HG02943 (cell line): ENCODE results near the gene PLA2G4E.

Source experiments
- ATAC-seq: cut with Tn5 transposase; IDR thresholded peaks from one replicate; pipeline ENCODE4 v1.9.1; 2021; ENCODE audit warnings: mild to moderate bottlenecking, low read depth, moderate library complexity; ENCODE audit not compliant: unreplicated experiment

PLA2G4E gene

DNA sequence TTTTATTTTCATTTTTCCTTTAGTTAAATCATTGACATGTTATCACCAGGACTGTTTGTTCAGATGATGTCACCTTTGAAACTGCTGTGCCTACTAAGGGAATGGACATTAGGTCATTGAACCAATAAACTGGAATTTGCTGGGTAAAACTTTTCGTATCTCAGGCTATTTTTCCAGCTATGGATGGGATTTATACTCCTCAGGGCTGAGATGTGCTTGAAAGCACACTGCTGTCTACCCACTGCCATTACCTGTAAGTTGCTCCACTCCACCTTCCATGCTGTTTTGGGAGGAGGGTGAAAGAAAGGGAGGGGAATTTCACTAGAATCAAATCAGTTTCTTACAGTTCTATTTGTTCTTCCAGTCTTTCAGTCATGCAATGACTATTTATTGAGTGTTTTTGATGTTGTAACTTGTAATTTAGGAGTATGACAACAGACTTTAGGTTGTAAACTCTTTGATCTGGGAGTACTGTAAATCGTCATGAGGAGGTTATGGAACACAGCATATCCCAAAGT, 59.8 kb downstream of the PLA2G4E start:
- ATAC-seq, result no peak

- no peak for ATAC-seq
These were observed 62.8 kb downstream of the PLA2G4E start for GRCh38 chr15:41958002-41958420.

DNA sequence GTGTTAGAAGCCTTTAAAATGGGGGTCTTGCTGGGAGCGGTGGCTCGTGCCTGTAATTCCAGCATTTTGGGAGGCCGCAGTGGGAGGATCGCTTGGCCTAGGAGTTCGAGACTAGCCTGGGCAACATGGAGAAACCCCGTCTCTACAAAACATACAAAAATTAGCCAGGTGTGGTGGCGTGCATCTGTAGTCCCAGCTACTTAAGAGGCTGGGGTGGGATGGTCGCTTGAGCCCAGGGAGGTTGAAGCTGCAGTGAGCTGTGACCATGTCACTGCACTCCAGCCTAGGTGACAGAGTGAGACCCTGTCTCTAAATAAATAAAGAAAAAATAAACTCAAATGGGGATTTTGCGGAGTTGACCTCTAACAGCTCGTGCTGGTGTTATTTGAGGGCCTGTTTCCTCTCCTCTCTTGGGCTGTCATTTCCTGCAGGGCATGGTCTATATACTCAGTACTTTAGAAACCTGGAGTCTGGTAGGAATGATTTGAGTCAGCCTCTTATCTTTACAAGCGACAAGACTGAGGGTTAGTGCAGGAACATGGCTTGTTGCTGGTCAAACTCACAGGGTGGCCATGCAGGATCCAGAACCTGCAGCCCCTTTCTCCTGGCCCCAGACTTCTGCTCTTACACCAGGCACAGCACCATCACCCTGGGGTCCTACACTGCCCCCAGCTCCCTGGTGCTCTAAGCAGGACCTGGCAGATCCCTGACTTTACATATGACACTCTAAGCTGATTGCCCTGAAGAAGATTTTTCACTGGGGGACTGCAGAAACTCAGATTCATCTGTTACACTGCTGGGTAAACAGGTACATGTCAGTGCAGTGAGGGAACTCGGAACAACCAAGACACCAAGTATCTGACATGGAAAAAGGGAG, 63.6 kb downstream of the PLA2G4E start:
- no peak for ATAC-seq

DNA sequence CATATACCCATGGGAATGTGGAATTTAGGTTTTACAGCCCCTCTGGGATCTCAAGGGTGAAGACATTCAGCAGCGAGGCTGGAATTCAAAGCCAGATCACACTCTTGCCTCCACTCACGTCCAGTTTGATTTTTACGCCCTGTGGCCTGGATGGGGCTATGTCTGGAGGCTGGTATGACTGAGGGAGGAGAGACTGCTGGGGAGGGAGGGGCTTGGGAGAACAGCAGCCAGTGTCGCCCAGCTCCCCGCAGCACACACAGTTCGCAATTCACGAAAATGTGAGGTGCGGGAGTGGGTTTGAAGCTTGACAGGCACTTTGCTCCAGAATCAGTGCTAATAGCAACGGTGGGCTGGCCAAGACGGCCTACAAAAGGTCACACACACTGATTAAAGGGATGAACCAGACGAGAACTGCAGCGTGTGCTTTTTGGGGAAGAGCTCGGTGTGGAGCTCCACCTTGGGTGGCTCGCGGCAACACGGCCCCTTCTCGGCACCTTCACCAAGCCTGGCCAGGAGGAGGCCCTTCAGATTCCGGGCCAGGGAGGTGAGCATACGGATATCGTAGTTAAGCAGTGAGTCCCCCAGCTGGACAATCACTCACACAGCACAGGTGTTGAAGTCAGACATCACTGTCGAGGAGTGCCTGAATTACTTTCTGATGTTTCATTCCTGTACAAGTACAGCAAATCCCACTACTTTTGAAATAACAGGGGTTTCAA, 64.9 kb downstream of the PLA2G4E start:
- no peak for ATAC-seq

DNA sequence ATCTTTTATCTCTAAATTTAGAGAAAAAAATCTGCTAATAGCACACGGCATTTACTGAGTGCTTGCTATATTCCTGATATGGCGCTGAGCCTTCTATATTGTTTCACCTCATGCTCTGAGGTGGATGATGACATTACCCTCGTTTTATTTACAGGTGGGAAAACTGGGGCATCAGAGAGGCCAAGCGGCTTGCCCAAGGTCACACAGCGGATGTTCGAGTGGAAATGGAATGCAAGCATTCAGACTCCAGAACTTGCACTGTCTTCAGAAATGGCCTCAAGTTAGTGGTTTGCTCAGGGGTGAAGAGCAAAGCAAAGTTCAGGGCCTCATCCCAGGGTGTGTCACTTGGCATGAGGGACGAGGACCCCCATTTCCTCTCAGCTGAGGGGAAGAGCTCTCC, 65.7 kb downstream of the PLA2G4E start:
- ATAC-seq, result no peak

GRCh38 chr15:41954036-41954435, 66.8 kb downstream of the PLA2G4E start:
- ATAC-seq, result no peak

DNA sequence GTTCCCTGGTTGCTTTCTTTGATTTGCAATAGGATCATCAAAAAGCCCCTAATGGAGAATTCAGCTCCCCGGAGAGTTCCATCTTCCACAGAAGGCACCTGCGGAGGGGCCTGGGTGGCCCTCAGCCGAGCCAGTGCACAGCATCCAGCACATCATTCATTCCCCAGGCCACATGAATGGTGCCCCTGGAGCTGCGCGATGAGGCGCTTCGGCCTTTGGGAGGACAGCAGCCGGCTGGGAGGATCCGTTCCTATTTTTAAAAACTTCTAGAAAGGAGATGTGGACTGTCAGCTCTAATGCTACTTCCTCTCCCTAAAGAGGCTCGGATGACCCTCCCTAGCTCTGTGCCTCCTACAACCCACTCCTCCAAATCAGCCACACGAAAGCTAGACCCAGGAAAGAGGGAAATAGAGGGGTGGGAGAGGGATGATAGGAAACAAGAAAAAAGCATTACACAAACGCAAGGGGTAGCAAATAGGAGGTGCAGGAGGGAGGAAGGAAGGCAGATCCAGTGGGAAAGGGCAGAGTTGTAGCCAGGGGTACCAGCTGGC, 68.8 kb downstream of the PLA2G4E start:
- no peak for ATAC-seq

- ATAC-seq, result no peak
These were observed 69.3 kb downstream of the PLA2G4E start for GRCh38 chr15:41951571-41951970.

GRCh38 chr15:41950489-41950888, 70.4 kb downstream of the PLA2G4E start:
- no peak for ATAC-seq

GRCh38 chr15:41950127-41950483, 70.7 kb downstream of the PLA2G4E start:
- no peak for ATAC-seq

DNA sequence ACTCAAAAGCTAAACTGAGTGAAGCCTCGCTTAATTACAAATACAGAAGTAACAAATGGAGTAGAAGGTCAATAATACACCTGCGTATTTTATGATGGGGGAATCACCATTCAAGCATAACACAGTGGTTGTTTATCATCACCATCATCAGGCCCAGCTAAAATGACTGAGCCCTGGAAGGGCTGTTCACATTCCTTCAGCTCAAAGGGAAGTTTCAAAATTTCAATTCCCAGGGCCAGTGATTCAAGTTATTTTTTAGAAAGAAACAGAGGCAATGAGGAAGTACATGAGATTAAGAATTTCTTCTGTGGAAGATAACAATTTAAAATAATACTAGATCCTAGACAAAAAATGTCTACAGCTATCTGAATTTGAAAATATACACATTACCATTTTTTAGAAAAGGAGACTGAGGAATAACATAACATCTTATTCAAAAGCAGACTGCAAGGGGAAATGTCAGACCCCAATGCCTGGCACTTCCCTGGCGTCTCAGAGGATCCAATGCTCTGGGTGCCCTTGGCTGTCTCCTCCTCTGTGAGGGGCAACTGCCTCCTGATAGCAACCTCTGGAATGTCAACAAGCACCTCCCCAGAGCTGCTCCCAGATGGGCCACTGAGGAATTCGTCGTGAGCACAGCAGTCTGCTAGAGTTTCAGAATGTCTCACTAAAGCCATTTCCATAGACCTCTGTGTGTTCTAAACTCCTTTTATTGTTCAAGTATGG, 71.3 kb downstream of the PLA2G4E start:
- ATAC-seq, result no peak

DNA sequence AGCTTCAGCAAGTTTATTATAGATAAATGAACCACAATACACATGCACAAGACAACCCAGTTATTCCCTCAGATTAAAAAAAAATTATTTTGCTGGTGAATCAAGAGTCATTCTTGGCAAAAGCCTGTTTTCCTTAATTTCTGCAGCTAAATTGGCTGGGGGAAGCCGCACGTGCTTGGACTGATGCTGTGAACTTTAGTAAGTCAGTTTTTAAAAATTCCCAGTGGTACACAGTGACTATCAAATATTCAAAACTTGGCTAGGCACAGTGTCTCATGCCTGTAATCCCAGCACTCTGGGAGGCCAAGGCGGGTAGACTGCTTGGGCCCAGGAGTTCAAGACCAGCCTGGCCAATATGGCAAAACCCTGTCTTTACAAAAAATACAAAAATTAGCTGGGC, 72.4 kb downstream of the PLA2G4E start:
- ATAC-seq, result no peak

GRCh38 chr15:41946970-41947369, 73.9 kb downstream of the PLA2G4E start:
- ATAC-seq, result no peak

- ATAC-seq, result no peak
These were observed 75.1 kb downstream of the PLA2G4E start for GRCh38 chr15:41945731-41946130.

GRCh38 chr15:41945221-41945620, 75.6 kb downstream of the PLA2G4E start:
- no peak for ATAC-seq

- ATAC-seq, result no peak
These were observed 76.4 kb downstream of the PLA2G4E start for GRCh38 chr15:41944313-41944940.

- no peak for ATAC-seq
These were observed 77.1 kb downstream of the PLA2G4E start for GRCh38 chr15:41943543-41944312.

DNA sequence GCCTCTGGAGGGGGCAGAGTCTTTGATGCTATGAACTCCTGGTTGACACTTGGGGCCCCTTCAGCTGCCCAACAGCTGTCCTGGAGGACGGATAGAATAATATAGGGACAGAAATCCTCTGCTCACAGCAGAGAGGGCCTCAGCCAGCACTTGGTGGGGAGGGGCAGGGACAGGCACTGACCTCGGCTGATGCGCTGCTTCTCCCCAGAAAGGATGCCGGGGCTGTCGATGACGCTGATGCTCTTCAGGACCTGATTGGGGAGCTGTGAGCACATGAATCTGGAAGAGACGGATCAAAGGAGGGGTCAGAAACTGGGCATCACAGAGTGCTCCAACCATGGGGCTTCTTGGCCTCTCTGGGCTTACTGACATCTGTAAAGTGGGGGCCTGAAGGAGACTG, 78.0 kb downstream of the PLA2G4E start:
- no peak for ATAC-seq

DNA sequence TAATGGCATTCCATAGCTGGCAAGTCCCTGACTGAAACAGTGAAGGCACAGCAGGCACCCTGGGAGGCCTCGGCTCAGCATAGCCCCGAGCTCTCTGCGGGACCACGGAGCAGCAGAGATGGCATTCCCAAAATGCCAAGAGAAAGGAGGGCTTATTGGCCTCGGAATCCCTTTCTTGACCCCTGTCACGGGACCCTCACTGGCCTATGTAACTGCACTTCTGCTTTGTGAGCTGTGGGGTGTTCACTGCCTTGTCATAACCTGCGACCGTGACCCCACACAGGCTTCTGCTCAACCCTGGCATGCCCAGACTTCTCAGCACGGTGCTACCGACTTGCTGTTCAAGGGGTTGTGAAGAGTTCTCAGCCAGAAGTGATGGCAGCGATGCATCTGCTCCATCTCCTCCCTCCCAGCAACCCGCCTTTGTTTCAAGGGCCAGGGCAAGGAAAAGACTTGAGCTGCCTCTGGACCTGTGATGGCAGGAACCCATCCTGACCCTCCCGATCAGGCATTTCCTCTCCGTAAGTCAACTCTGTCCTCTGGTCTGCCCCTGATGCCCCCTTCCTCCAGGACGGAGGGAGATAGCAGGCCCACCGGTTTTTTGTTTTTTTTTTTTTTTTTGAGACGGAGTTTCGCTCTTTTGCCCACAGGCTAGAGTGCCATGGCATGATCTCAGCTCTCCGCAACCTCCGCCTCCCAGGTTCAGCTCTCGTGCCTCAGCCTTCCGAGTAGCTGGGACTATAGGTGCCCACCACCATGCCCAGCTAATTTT, 79.0 kb downstream of the PLA2G4E start:
- ATAC-seq, result no peak
